CD4-positive, CD25-positive, alpha-beta regulatory T cell (primary cell): ENCODE data around the gene AKAP1. TPM values are rescaled to one million over a fixed set of nuclear protein-coding genes. Genes with fewer than 3 reads are reported as not detected.

Source experiments
- ATAC-seq, 2 donors: fragments of 150-1000 bp; cut with Tn5 transposase; one replicate each; pipeline ENCODE4 v1.10.0; 2021; ENCODE audit warnings: low read depth in 2 of 2, moderate number of reproducible peaks in 2 of 2, moderate library complexity in 1 of 2
- DNase-seq, 3 donors: peaks; one replicate each; pipeline versions ENCODE4 v3.0.0 to v3.0.0-alpha.2; 2012 to 2022; ENCODE audit warnings: mixed read lengths in 1 of 3
- H3K27ac ChIP-seq: one replicate; pipeline ENCODE4 v1.7.0; 2013; ENCODE audit warnings: mild to moderate bottlenecking, low read length; ENCODE audit not compliant: insufficient read depth, poor library complexity, severe bottlenecking
- H3K27me3 ChIP-seq: one replicate; pipeline ENCODE4 v1.7.0; 2013; ENCODE audit warnings: low read length; ENCODE audit not compliant: control insufficient read depth, insufficient read depth
- H3K36me3 ChIP-seq: one replicate; pipeline ENCODE4 v1.7.0; 2013; ENCODE audit warnings: mild to moderate bottlenecking, low read length, moderate library complexity; ENCODE audit not compliant: control insufficient read depth, insufficient read depth
- H3K4me1 ChIP-seq: 2 replicates; pipeline ENCODE4 v1.7.0; 2013; ENCODE audit warnings: mild to moderate bottlenecking, low read length; ENCODE audit not compliant: insufficient read depth, control insufficient read depth, poor library complexity, severe bottlenecking
- H3K4me3 ChIP-seq: one replicate; pipeline ENCODE4 v1.7.0; 2013; ENCODE audit warnings: low read depth, mild to moderate bottlenecking, low read length, moderate library complexity
- H3K9me3 ChIP-seq, 2 experiments: 1 replicate in 1 of 2; 2 replicates in 1 of 2; pipeline ENCODE4 v1.7.0; 2013; ENCODE audit warnings: low read length in 2 of 2, mild to moderate bottlenecking in 1 of 2, moderate library complexity in 1 of 2; ENCODE audit not compliant: control insufficient read depth in 2 of 2
- H3K27ac Mint-ChIP-seq, 3 donors: one replicate each; pipeline ENCODE4 v1.8.0; 2020 to 2022; ENCODE audit warnings: mild to moderate bottlenecking in 3 of 3, mixed read lengths in 3 of 3, moderate library complexity in 2 of 3
- H3K27me3 Mint-ChIP-seq: one replicate; pipeline ENCODE4 v1.8.0; 2022; ENCODE audit warnings: mild to moderate bottlenecking, mixed read lengths
- H3K36me3 Mint-ChIP-seq: one replicate; pipeline ENCODE4 v1.8.0; 2020; ENCODE audit warnings: mixed read lengths
- H3K4me1 Mint-ChIP-seq, 4 donors: one replicate each; pipeline ENCODE4 v1.8.0; 2020 to 2022; ENCODE audit warnings: mixed read lengths in 4 of 4, mild to moderate bottlenecking in 1 of 4
- H3K4me3 Mint-ChIP-seq, 4 donors: one replicate each; pipeline ENCODE4 v1.8.0; 2020 to 2022; ENCODE audit warnings: mild to moderate bottlenecking in 4 of 4, mixed read lengths in 4 of 4, moderate library complexity in 3 of 4
- H3K9me3 Mint-ChIP-seq, 7 donors: one replicate each; pipeline ENCODE4 v1.8.0; 2020 to 2022; ENCODE audit warnings: mixed read lengths in 7 of 7, mild to moderate bottlenecking in 3 of 7, moderate library complexity in 2 of 7
- polyA plus RNA-seq, 4 donors: library from polyadenylated mRNA; unstranded; fragments of 300-500 nt; fragmentation: Illumina TruSeq; gene quantifications; one replicate each; pipeline ENCODE4 v1.2.3, GENCODE V29; 2021
- total RNA-seq: library from RNA; stranded (reverse); gene quantifications from one replicate; pipeline ENCODE4 v1.2.3, GENCODE V29; 2022

The AKAP1 gene
- total RNA-seq = 27.8 TPM
- 10 to 100 TPM in 3 of 4 donors, 1 to 10 TPM in 1; 9.8 to 16.7 (median 14.6) TPM for polyA plus RNA-seq

- Mint-ChIP-seq H3K27ac (peak within 1 kb of the TSS; percentile 96), H3K9me3 (peaks cover 0 to 2% (median 0%) of the 10 kb centered on the region in 7 donors), H3K27me3 (no peaks in the 10 kb centered on the region), H3K36me3 (no peaks in the 10 kb centered on the region), H3K4me1 (peaks cover 4 to 43% (median 34%) of the 10 kb centered on the region in 4 donors), H3K4me3 (peak within 1 kb of the TSS; percentile 92 to 99 (median 96))
- H3K36me3 ChIP-seq = no peaks in the 10 kb centered on the region
- peaks cover 22% of the 10 kb centered on the region for H3K4me1 ChIP-seq
- DNase-seq (peak; percentile 93 to 97 (median 97)), ATAC-seq (peak; percentile 88 to 92)
- peak within 1 kb of the TSS; percentile 93 for H3K27ac ChIP-seq
- no peaks in the 10 kb centered on the region for H3K27me3 ChIP-seq
- peak within 1 kb of the TSS; percentile 96 for H3K4me3 ChIP-seq
- H3K9me3 ChIP-seq = no peaks in the 10 kb centered on the region
Observed at GRCh38 chr17:57084802-57085447, at the start of gene AKAP1. AKAP1 (plus strand) TSS chr17:57085246; CDS start chr17:57105465, 20,219 bp downstream.

DNA sequence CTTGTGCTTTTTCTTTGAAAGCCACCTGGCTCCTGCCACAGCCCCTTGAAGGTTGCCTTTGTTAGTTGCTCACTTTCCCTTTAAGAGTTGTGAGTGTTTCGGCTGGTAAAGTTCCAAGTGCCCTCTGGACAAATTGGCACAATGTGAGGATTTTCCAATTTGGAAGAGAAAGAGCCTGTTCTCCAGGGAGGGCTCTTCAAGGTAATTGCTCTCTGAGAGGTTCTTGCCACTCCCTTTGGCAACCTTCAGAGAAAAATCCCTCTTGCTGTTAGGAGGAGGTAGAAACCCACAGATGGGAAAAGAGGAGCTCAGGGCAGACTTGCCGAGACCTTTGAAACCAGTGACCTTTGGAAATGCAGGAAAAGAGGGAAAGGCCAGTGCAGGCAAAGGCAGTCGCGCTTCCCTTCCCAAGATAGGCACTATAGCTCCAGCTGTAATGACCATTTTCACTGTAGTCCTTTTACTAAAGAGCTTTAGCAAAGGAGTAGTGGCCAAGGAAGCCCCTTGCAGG lies 49.0 kb upstream of the AKAP1 start:
- H3K27me3 ChIP-seq = peaks cover 6% of the 10 kb centered on the region
- H3K4me1 ChIP-seq = no peaks in the 10 kb centered on the region
- H3K36me3 Mint-ChIP-seq = no peaks in the 10 kb centered on the region
- H3K27me3 Mint-ChIP-seq = peaks cover 47% of the 10 kb centered on the region
- no peak overlapping the region for H3K4me3 ChIP-seq
- no peak overlapping the region for H3K4me3 Mint-ChIP-seq
- no peaks in the 10 kb centered on the region for H3K9me3 Mint-ChIP-seq
- peak overlapping the region in 1 of 3 donors; percentile 86 for H3K27ac Mint-ChIP-seq
- no peaks in the 10 kb centered on the region for H3K4me1 Mint-ChIP-seq
- no peak overlapping the region for H3K27ac ChIP-seq
- H3K9me3 ChIP-seq = no peaks in the 10 kb centered on the region
- no peak for DNase-seq
- ATAC-seq = no peak
- H3K36me3 ChIP-seq = no peaks in the 10 kb centered on the region

- H3K4me3 ChIP-seq = no peak overlapping the region
- Mint-ChIP-seq H3K9me3 (no peaks in the 10 kb centered on the region), H3K27ac (no peak overlapping the region), H3K27me3 (peaks cover 44% of the 10 kb centered on the region), H3K4me1 (no peaks in the 10 kb centered on the region), H3K4me3 (no peak overlapping the region), H3K36me3 (no peaks in the 10 kb centered on the region)
- H3K36me3 ChIP-seq = no peaks in the 10 kb centered on the region
- H3K4me1 ChIP-seq = no peaks in the 10 kb centered on the region
- no peak overlapping the region for H3K27ac ChIP-seq
- peaks cover 8% of the 10 kb centered on the region for H3K27me3 ChIP-seq
- H3K9me3 ChIP-seq = no peaks in the 10 kb centered on the region
- no peak for DNase-seq
- no peak for ATAC-seq
Observed at GRCh38 chr17:57037411-57037810, 47.6 kb upstream of the AKAP1 start.

DNA sequence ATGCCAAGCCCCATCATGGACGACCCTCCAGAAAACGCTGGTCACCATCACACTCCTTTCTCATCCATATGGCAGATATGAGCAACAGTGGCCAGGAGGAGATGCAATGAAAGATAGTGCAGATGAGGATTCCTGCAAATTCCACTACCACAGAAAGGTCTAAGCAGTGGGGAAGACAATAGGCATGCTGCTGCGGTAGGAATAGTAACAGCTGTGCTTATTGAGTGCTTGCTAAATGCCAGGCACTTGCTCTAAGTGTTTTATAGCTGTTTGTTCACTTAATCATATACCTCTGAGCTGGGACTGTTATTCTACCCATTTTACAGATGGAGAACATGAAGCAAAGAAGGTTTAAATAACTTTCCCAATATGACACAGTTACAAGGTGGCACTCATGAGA lies 46.6 kb upstream of the AKAP1 start:
- Histone ChIP-seq H3K36me3 (no peaks in the 10 kb centered on the region), H3K27me3 (peaks cover 15% of the 10 kb centered on the region), H3K27ac (no peak overlapping the region), H3K9me3 (no peaks in the 10 kb centered on the region), H3K4me3 (no peak overlapping the region), H3K4me1 (no peaks in the 10 kb centered on the region)
- Mint-ChIP-seq H3K4me3 (no peak overlapping the region), H3K36me3 (peaks cover 3% of the 10 kb centered on the region), H3K9me3 (no peaks in the 10 kb centered on the region), H3K27ac (no peak overlapping the region), H3K27me3 (peaks cover 44% of the 10 kb centered on the region), H3K4me1 (no peaks in the 10 kb centered on the region)
- ATAC-seq = no peak
- no peak for DNase-seq

GRCh38 chr17:57040571-57040970 lies 44.5 kb upstream of the AKAP1 start:
- Mint-ChIP-seq H3K4me3 (no peak overlapping the region), H3K9me3 (no peaks in the 10 kb centered on the region), H3K27me3 (peaks cover 50% of the 10 kb centered on the region), H3K4me1 (peaks cover 0 to 7% (median 4%) of the 10 kb centered on the region in 4 donors), H3K27ac (no peak overlapping the region), H3K36me3 (peaks cover 3% of the 10 kb centered on the region)
- DNase-seq = no peak
- Histone ChIP-seq H3K9me3 (no peaks in the 10 kb centered on the region), H3K4me3 (no peak overlapping the region), H3K4me1 (peaks cover 3% of the 10 kb centered on the region), H3K27me3 (peaks cover 25% of the 10 kb centered on the region), H3K27ac (no peak overlapping the region), H3K36me3 (no peaks in the 10 kb centered on the region)
- ATAC-seq = no peak

DNA sequence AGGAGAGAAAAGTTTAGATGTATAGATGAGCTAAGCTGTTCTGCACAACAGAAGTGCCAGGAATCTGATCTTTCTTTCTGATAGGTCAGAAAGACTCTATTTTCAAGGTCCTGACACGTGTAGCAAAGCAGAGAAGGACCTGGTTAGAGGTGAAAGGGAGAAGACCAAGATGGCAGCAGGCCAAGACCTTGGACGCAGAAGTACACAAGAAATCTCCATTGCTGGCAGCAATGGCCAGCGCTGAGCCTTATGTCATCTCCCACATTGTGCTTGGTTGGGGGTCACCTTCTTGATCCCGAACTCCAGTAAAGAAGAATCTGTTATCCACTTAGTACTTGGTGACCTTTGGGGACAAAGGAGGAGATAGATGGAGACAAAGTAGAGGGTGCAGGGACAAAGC lies 41.8 kb upstream of the AKAP1 start:
- Mint-ChIP-seq H3K4me1 (peaks cover 5 to 14% (median 11%) of the 10 kb centered on the region in 4 donors), H3K4me3 (no peak overlapping the region), H3K27ac (no peak overlapping the region), H3K27me3 (peaks cover 59% of the 10 kb centered on the region), H3K36me3 (peaks cover 3% of the 10 kb centered on the region), H3K9me3 (peaks cover 0 to 2% (median 0%) of the 10 kb centered on the region in 7 donors)
- no peak overlapping the region for H3K27ac ChIP-seq
- no peaks in the 10 kb centered on the region for H3K9me3 ChIP-seq
- no peak for ATAC-seq
- peaks cover 27% of the 10 kb centered on the region for H3K27me3 ChIP-seq
- no peak for DNase-seq
- no peak overlapping the region for H3K4me3 ChIP-seq
- H3K36me3 ChIP-seq = no peaks in the 10 kb centered on the region
- peaks cover 16% of the 10 kb centered on the region for H3K4me1 ChIP-seq

- Mint-ChIP-seq H3K4me1 (peaks cover 5 to 14% (median 11%) of the 10 kb centered on the region in 4 donors), H3K27ac (peak overlapping the region in 1 of 3 donors; percentile 40), H3K9me3 (peaks cover 0 to 2% (median 0%) of the 10 kb centered on the region in 7 donors), H3K4me3 (peak overlapping the region; percentile 49 to 86 (median 64)), H3K36me3 (peaks cover 3% of the 10 kb centered on the region), H3K27me3 (peaks cover 66% of the 10 kb centered on the region)
- Histone ChIP-seq H3K4me3 (no peak overlapping the region), H3K36me3 (no peaks in the 10 kb centered on the region), H3K27ac (no peak overlapping the region), H3K4me1 (peaks cover 16% of the 10 kb centered on the region), H3K27me3 (peaks cover 23% of the 10 kb centered on the region), H3K9me3 (no peaks in the 10 kb centered on the region)
- DNase-seq = no peak
- no peak for ATAC-seq
Observed at GRCh38 chr17:57044976-57045867, 39.8 kb upstream of the AKAP1 start.
